Activated CD4-positive, alpha-beta T cell treated with anti-CD3 and anti-CD28 coated beads for 24 hours (primary cell): Measurements from ENCODE around the gene SHISA6.

Experiments used
- DNase-seq, 2 donors: peaks; one replicate each; pipeline ENCODE4 v3.0.0-alpha.2; 2020; ENCODE audit warnings: low read depth in 2 of 2

The SHISA6 gene

DNA sequence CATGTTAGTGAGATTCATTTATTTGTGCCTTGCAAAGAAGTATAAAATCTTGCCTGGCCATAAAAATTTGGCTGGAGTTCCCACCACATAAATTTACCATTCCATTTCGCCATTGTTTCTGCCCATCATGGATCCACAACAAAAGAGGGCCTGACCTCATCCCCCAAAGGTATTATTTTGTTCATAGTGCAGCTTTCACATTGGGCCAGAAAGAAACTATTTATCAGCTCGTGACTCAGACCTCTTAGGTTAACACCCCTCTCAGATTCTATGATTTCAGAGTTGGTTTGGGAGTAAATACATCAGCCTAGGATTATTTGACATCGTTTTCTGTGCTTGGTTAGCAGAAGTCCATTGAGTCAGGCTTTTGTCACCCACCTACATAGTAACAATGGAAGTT lies 108.1 kb downstream of the SHISA6 start:
- DNase-seq: no peak

DNA sequence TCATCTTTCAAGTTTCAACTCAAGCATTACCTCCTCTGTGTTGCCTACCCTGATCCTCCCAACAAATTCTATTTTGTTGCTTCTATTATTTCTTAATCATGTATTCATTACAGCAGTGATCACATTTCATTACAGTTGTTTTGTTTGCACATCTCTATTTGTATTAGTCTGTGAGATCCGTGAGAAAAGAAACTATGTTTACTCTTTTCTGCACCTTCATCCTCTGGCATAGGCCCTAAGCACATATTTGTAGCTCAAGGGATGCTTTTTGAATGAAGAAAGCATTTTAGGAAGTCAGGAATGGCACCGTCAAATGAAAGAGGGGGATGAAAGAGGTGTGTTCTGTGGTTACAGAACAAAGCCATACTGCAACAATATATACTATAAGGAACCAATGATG lies 110.5 kb downstream of the SHISA6 start:
- DNase-seq: no peak

GRCh38 chr17:11353601-11354000 lies 112.6 kb downstream of the SHISA6 start:
- DNase-seq: no peak

GRCh38 chr17:11356371-11356770 lies 115.4 kb downstream of the SHISA6 start:
- no peak for DNase-seq

- DNase-seq: no peak
These were observed 122.6 kb downstream of the SHISA6 start for GRCh38 chr17:11363565-11364117.

DNA sequence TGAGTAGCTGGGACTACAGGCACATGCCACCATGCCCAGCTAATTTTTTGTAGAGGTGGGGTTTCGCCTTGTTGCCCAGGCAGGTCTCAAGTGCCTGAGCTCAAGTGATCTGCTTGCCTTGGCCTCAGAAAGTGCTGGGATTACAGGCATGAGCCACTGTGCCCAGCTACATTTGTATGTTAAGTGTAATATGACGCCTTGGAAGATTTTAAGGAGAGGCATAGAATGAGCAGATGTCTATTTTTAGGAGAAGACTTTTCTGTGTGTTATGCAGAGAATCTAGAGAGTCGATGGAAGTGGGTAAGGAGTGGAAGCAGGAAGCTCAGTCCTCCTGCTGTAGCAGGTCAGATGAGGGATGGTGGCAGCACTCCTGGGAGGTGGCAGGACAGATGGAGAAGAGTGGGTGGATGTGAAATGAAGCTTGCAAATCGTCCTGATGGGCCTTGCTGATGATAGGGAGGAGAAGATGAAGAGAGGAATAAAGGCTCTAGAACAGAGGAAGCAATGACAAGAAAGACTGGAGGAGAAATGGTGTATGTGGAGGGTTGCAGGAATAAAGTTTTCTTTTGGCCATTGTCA lies 125.3 kb downstream of the SHISA6 start:
- no peak for DNase-seq

DNA sequence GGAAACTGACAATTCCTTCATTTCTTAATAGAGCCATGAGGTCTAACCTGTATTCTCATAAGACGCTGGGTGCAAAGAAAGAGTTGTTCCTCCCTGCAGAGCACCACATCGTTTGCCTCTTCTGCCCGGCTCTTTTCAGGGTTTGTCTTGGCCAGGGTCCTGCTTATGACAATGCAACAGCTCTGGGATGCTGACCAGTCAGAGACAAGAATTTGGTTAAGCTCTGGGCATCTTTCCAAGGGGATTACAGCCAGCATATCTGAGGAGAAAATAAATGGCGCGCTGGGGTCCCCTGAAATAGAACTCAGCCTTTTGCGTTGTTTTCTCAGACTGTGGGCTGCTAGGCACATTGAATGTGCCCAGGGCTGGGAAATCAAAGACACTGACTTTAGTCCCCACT lies 128.6 kb downstream of the SHISA6 start:
- DNase-seq: no peak

- no peak for DNase-seq
These were observed 131.7 kb downstream of the SHISA6 start for GRCh38 chr17:11372692-11373091.

DNA sequence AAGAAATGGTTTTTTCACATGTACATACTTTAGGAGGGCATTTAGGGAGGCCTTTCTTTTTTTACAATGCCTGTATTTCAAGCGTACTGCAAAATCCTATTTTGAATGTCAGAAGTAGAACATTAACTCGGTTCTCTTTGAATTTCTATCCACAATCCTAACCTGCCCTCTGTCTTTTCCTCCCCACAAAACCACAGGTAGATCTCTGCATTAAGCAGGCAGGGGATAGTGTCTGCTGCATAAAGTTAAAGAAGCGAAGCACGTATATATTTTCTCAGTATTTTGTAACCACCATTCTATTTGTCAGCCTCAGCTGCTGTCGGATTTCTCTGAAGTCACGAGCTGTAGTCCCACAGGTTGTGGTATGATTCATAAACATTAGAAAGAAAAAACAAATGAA lies 137.5 kb downstream of the SHISA6 start:
- no peak for DNase-seq

- no peak for DNase-seq
These were observed 139.7 kb downstream of the SHISA6 start for GRCh38 chr17:11380761-11381160.

GRCh38 chr17:11383157-11383556 lies 142.1 kb downstream of the SHISA6 start:
- no peak for DNase-seq

DNA sequence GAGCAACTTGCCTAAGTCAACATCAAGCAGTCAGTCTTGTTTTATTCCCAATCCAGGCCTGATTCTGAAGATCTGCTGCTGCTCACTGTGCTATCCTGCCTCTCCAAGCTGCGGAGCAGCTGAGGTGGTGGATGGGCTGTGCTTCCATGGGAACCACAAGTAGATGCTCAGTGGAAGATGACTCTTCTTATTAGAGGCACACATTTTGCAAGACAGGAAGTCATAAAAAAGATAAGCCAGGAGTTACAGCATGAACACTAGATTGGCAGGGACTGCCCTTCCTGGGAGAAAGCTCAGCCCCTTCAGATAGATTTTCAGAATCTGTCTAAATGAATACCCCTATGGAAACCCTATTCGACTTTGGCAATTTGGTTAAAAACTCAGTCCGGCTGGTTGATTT lies 143.1 kb downstream of the SHISA6 start:
- DNase-seq: no peak

DNA sequence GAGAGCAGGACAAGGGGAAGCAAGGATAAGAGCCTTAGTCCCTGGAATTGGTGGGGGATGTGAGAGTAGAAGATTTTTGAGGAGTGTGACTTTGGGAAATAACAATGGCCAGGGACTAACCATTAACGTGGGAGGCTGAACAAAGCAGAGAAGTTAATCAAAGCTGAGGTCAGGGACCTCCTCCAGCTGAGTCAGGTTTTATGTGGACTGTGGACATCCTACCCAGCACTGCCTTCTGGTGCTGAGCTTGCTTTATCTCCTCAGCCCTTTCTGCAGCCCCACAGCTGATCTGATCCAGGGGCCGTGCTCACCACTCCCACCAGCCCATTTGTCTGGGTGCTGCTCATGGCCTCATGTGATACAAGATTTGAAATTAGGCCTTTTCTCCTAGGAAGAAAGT lies 146.6 kb downstream of the SHISA6 start:
- no peak for DNase-seq

- no peak for DNase-seq
These were observed 147.0 kb downstream of the SHISA6 start for GRCh38 chr17:11388054-11388453.

DNA sequence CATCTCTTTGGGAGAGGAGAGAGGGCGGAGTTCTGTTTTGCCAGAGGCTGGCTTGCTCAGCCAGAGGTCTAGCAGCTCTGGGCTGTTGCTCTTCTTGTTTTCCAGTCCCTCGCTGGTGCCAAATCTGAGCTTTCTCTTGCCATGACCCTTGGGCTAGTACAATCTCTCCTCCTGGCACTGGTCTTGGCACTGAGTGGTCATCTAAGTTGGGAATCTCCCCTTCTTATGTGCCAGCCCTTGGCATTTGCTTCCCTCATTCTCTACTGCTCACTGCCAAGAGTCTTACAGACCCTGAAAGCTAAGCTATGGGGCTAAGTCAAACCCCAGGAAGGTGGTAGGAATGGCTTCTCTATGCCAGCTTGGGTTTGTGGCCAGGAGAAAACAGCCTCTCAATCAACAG lies 148.6 kb downstream of the SHISA6 start:
- no peak for DNase-seq

GRCh38 chr17:11391134-11391533 lies 150.1 kb downstream of the SHISA6 start:
- DNase-seq: no peak

GRCh38 chr17:11404431-11405276 lies 163.6 kb downstream of the SHISA6 start:
- DNase-seq: no peak

DNA sequence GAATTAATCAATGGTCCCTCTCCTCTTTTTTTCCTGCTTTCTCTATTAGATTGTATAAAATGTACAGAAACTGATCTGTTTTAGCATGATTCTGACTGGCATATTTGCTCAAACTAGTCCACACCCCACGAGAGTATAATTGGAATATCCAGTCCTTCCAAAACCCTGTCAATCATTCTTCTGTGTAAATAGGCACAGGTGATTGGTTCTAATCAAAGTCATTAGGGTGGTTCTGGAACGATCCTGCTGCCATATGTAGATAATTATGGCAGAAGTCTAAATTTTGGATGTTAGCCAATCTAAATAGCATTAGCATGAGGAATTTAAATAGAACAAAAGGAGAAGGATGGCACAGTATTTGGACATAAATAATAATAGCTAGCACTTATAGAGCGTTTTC lies 165.7 kb downstream of the SHISA6 start:
- no peak for DNase-seq

DNA sequence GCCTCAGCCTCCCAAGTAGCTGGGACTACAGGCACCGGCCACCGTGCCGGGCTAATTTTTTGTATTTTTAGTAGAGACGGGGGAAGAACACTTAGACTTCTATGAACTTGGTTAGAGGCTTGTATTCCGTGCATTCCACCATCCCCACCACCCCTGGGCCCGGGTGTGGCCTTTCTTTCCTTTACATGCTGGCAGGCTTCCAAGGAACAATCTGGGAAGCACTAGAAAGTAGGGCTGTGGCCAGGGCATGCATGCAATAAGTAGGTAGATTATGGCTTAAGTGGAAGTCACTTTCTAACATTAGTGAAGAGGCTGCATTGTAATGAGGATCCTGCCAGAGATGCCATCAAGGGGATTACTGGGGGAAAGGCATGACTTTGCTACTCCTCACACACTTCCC lies 171.6 kb downstream of the SHISA6 start:
- DNase-seq: no peak

- DNase-seq: no peak
These were observed 177.3 kb downstream of the SHISA6 start for GRCh38 chr17:11418342-11418741.

DNA sequence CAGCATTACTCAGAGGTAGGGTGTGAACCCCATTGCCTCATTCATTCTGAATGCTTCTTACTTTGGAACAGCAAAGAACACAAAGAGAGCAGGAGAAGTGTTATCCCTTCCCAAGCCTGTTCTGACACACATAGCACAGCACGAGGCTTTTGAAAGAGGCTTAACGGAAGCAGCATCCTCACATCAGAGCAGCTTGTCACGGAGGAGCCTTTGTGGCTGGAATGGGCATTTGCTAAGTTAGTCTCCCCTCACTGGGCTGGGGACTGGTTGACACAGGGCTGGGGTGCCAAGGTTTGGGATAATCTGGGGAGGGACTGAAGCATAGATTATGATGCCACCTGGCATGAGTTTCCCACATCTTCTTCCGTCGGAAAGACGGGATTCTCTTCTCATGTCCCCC lies 189.7 kb downstream of the SHISA6 start:
- DNase-seq: no peak

GRCh38 chr17:11438673-11439072 lies 197.7 kb downstream of the SHISA6 start:
- no peak for DNase-seq

DNA sequence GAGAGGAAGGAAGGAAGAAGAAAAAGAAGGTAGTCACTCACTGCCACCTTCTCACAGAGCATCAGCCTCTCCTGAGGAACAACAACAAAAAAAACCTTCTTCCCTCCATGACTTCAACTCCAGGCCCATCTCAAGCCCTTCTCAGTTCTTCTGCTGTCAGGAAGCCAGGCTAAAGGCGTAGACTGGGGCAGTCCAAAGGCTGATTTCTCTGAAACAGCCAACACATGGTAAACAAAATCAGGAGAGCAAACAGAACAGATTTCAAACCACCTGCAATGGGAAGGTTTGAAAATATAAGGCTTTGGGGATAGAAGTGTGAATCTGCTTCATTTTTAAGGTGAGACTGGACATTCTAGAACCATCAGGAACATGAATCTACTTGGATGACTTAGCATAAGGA lies 200.0 kb downstream of the SHISA6 start:
- no peak for DNase-seq
